ENCODE results near the gene CKS1B.

Gene CKS1B

DNA sequence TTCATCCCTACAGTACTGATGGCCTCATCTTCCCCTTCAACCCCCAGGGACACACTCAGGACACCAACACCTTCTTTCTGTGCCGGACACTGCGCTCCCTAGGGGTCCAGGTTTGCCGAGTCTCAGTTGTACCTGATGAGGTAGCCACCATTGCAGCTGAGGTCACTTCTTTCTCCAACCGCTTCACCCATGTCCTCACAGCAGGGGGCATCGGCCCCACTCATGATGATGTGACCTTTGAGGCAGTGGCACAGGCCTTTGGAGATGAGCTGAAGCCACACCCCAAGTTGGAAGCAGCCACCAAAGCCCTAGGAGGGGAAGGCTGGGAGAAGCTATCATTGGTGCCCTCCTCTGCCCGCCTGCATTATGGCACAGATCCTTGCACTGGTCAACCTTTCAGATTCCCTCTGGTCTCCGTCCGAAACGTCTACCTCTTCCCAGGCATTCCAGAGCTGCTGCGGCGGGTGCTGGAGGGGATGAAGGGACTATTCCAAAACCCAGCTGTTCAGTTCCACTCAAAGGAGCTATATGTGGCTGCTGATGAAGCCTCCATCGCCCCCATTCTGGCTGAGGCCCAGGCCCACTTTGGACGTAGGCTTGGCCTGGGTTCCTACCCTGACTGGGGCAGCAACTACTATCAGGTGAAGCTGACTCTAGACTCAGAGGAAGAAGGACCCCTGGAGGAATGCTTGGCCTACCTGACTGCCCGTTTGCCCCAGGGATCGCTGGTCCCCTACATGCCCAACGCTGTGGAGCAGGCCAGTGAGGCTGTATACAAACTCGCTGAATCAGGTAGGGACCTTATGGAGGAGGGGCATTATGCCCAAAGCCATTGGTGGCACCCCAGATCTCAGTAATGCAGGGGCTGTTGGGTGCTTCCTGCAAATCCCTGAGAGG lies 13.8 kb downstream of the CKS1B start:
- no peak for DNase-seq

GRCh38 chr1:154989195-154989860 lies 14.8 kb downstream of the CKS1B start:
- DNase-seq, result no peak

DNA sequence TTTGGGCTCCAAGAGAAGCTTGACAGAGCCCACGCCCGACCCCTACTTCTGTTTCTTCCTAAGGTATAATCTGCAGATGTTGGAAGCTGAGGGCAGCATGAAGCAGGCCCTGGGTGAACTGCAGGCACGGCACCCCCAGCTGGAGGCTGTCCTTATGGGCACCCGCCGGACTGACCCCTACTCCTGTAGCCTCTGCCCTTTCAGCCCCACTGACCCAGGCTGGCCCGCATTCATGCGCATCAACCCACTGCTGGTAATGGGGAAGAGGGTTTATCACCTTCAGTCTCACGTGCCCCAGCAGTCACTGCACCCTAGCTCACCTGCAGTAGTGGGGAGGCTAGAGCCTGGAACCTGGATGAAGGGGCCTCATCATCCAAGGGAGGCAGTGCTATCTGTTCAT lies 15.8 kb downstream of the CKS1B start:
- DNase-seq, result no peak

DNA sequence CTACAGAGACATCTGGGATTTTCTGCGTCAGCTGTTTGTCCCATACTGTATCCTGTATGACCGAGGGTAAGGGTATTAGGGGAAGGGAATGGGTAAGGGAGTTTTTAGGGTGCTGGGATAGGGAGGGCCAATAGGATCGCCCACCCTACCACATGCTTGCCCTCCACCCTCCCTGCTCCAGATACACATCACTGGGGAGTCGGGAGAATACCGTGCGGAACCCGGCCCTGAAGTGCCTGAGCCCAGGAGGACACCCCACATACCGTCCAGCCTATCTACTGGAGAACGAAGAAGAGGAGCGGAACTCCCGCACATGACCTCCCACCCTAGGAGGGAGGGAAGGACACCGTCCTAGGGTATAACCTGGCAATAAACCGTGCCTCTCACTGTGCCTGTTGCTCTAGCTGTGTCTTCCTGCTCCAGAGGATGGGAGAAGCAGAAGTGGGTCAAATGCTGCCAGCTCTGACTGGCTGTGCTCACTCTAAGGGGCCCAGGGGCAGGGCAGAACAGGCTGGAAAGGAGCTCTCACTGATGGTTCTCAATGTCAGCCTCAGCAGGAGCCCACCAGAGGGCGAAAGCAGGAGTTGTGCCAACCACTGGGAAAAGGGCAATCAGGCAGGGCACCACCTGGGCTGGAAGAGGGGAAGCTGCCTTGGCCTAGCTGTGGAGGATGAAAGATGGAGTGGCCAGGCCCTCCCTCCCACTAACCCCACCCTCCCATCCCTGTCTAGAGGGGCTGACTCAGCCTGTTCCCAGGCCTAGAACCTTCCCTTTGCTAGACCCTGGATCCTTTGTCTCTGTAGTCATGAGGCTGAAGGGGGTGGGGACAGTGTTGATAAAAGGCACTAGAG lies 18.5 kb downstream of the CKS1B start:
- no peak for DNase-seq

- no peak for DNase-seq
Observed at GRCh38 chr1:154993572-154994268, 19.2 kb downstream of the CKS1B start, which contains the start of gene LENEP. TSS of gene LENEP (plus strand) at chr1:154993586. CDS start at chr1:154993608, 22 bp downstream.

DNA sequence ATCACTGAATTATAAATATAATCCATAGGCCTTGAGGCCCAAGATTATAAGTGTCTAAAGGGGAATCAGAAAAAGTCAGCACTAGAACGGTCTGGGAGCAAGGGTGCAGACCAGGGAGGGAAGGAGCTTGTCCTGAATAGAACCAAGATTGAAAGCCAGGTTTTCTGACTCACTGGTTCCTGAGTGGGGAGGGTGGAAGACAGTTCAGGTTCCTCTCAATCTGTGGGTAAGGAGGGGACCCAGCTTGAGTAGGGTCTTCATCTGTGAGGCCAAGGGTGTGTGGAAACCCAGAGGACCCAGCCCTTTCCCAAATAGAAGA lies 19.7 kb downstream of the CKS1B start:
- DNase-seq, result no peak

DNA sequence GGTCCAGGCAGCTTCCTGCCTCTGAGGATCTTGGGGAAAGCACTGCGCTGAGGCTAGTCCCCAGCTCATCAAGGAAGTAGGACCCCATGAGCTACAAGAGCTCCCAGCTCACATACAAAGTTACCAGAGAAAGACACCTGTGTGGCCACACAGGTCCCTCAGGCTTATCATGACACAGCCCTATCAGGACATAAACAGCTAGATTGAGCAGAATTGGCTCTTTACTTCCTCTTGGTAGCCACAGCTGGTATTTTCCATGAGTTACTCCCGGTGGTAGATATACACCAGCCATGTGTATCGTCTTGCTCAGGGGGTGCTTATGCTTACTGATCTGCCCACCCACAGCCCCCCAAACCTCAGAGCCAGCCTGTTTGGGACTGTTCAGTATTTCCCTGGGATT lies 20.1 kb downstream of the CKS1B start:
- no peak for DNase-seq

GRCh38 chr1:154995301-154995983 lies 21.0 kb downstream of the CKS1B start:
- peak; percentile 45 to 62 for DNase-seq

DNA sequence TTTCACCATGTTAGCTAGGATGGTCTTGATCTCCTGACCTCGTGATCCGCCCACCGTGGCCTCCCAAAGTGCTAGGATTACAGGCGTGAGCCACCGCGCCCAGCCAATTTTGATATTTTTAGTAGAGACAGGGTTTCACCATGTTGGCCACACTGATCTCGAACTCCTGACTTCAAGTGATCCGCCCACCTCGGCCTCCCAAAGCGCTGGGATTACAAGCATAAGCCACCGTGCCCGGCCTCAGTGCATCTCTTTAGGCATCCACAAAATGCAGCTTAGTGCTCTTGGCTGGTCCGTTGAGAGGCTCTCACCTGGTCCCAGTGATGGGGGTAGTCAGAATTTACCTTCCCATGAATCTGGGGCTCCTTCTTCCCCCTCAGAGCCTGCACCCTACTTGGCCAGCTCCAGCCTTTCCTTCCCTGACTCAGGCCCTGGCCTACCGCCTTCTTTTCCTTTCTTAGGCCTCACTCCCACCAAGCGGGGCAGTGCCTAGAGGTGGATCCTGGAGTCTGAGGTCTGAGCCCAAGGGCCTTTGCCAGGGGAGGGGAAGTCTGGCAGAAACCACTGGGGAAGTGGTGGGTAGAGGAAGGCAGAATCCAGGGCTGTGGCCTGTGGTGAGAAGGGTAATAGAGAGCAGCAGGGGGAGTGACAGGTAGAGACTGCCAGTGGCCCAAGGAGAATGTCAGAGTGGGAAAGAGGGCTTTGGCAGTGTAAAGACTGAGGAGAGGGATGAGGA lies 22.7 kb downstream of the CKS1B start:
- no peak for DNase-seq

GRCh38 chr1:154998201-154998780 lies 23.8 kb downstream of the CKS1B start:
- DNase-seq, result no peak

DNA sequence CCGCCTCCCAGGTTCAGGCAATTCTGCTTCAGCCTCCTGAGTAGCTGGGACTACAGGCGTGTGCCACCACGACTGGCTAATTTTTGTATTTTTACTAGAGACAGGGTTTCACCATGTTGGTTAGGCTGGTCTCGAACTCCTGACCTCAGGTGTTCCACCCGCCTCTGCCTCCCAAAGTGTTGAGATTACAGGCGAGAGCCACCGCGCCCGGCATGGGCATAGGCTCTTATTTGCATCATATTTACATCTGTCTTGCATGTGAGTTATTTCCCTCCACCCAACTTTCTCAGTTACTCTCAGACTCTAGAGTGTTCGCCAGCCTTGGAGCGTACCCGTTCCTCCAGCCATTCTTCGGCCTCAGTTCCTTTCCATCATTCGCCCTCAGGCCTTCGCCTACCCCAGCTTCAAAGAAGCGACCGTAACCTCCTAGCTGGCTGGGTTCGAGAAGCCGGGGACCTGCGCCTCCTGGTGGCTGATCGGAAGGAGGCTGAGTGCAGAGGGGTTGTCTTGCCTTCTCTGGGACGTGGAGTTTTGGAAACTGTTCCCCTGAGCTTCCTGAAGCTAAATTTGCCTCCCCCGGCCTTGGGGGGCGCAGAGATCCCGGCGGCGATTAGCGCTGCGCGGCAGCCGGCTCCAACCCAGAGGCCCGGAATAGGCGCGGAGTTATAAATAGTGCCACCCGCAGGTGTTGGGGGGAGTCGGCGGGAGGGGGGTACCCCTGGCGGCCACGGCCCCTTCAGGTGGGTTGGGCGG lies 24.5 kb downstream of the CKS1B start:
- peak in 1 of 2 experiments; percentile 36 for DNase-seq

GRCh38 chr1:154999571-155000410 lies 25.3 kb downstream of the CKS1B start:
- no peak for DNase-seq

DNA sequence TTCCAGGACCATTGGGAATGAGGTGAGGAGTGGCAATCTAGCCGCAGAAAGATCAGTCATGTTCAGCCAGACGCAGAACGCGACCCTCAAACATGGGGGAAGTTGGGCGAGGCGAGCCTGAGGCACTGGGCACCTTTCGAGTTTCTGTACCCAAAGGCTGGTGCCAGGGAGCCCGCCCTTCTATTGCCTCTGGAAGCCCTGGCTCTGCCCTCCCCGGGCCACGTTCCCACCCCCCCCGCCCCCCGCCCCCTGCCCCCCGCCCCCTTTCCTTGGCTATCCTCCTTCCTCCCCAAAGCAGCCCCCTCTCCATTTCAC lies 25.9 kb downstream of the CKS1B start:
- no peak for DNase-seq

- DNase-seq, result peak; percentile 48 to 70
Observed at GRCh38 chr1:155000726-155001424, 26.4 kb downstream of the CKS1B start.

GRCh38 chr1:155001425-155001674 lies 26.9 kb downstream of the CKS1B start:
- peak in 1 of 2 experiments; percentile 54 for DNase-seq

DNA sequence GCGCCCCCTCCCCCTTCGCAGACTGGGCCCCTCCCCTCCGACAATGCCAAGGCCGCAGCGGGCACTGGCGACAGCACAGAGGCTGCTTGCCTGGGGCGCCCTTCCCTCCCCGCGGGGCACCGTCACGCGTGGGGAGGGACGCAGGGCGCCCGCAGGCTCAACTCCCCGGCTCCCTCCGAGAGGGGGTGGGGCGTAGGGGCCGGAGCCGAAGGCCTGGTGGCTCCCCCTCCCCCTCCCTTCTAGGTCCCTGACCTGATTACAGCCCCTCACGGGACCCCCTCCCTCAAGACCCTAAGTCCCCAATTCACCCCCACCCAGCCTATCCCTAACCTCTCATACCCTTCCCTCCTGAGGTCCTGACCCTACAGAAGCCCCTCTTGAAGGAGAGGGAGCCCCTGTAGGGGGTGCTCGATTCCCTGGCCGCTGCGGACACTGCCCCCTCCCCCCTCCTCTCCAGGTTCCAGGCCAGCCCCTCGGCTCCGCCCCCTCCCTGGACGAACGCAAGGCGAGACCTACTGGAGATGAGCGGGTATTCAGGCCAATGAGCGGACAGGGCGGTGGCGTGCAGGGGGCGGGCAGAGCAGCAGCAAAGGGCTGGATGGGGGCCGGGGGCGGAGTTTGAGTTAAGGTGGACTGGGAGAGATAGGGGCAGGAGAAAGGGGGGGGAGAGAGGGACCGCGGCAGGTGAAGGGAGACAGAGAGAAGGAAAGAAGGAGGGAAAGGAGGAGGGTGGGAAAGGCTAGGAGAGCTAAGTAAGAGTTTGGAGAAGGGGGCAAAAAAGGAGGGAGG lies 27.4 kb downstream of the CKS1B start:
- DNase-seq, result peak; percentile 86 to 94

- DNase-seq, result no peak
Observed at GRCh38 chr1:155002464-155003226, 28.2 kb downstream of the CKS1B start, which contains the start of gene ZBTB7B. TSS of gene ZBTB7B (plus strand) at chr1:155002802. CDS start at chr1:155014661, 11,859 bp downstream.
